RWPE1 (cell line): ENCODE data around the gene PKM.

Experiments used
- CTCF ChIA-PET: fragments of 350-600 bp; sonication (Branson Sonifier 250); formaldehyde crosslinking; extraction: SDS; loops from one replicate; lab custom pipeline; 2021; lab: Yijun Ruan, JAX
- POLR2A ChIA-PET: fragments of 400-600 bp; formaldehyde crosslinking; extraction: SDS; loops from one replicate; lab custom pipeline; 2020; ENCODE audit warnings: antibody characterized with exemption; ENCODE audit not compliant: low non-redundant PET; lab: Yijun Ruan, JAX
- DNase-seq: peaks from one replicate; pipeline ENCODE4 v3.0.0; 2012; ENCODE audit warnings: low spot score
- H3K27ac ChIP-seq: fragments of 450-650 bp; 2 replicates; pipeline ENCODE4 v1.5.1; 2017
- TF ChIP-seq, protein P1 (sequence below): fragments of 450-650 bp; conservative IDR thresholded peaks from 2 replicates; pipeline ENCODE4 v1.5.1; 2017; ENCODE audit warnings: low read depth, mild to moderate bottlenecking

The PKM gene

DNA sequence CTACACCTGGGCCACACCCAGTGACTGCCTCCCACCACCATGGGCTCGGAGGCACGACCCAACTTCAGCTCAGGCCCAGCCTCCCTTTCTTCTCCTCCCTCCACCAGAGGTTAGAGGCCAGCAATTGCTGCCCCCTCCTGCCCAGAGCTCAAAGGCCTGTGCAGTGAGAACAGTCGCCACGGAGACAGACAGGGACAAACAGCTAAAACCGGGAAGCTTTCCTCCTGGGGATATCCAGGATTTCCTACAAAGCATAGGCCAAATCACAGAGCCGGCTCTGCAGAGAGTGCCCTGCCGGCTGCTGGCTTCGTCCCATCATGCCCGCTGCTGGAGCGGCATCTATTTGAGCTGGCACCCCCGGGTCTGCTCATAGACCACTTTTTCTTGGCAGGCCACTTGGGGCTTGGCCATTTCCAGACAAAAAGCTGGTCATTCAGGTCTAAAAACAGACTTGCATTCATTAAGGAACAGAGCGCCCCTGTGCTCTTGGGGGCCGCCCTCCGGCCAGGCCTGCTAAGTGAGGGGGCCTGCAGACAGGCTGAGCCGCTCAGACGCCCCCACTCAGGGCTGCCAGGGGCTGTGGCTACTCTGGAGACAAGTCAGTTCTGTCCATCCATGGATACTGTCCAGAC lies 50.9 kb downstream of the PKM start:
- ChIA-PET CTCF (interaction anchor here (0.6 to 0.9 kb wide), 2 partner anchors 11 to 93 kb away, joined by 3 to 7 read pairs; no protein-coding TSS in a partner anchor), POLR2A (no interaction called here)
- peak overlapping the region; percentile 12; the same call in 1 of the 2 replicates for H3K27ac ChIP-seq
- TF ChIP-seq, protein P1, sequence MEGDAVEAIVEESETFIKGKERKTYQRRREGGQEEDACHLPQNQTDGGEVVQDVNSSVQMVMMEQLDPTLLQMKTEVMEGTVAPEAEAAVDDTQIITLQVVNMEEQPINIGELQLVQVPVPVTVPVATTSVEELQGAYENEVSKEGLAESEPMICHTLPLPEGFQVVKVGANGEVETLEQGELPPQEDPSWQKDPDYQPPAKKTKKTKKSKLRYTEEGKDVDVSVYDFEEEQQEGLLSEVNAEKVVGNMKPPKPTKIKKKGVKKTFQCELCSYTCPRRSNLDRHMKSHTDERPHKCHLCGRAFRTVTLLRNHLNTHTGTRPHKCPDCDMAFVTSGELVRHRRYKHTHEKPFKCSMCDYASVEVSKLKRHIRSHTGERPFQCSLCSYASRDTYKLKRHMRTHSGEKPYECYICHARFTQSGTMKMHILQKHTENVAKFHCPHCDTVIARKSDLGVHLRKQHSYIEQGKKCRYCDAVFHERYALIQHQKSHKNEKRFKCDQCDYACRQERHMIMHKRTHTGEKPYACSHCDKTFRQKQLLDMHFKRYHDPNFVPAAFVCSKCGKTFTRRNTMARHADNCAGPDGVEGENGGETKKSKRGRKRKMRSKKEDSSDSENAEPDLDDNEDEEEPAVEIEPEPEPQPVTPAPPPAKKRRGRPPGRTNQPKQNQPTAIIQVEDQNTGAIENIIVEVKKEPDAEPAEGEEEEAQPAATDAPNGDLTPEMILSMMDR, result no peak
- no peak for DNase-seq

- no peak for DNase-seq
- peak overlapping the region; percentile 12; the same call in 1 of the 2 replicates for H3K27ac ChIP-seq
- ChIA-PET CTCF (no interaction called here), POLR2A (no interaction called here)
- TF ChIP-seq, protein P1, result no peak
Measured at GRCh38 chr15:72178976-72179585, 51.9 kb downstream of the PKM start.

- CTCF ChIA-PET, result interaction anchor here (0.6 to 0.7 kb wide), 3 partner anchors 25 to 739 kb away, joined by 3 to 9 read pairs (median 3); no protein-coding TSS in a partner anchor
- TF ChIP-seq, protein P1, result no peak
- POLR2A ChIA-PET, result no interaction called here
- H3K27ac ChIP-seq, result no peak overlapping the region
- no peak for DNase-seq
Measured at GRCh38 chr15:72176743-72177142, 54.2 kb downstream of the PKM start.

- POLR2A ChIA-PET, result no interaction called here
- CTCF ChIA-PET, result interaction anchor here (0.6 kb wide), 1 partner anchor 24 kb away, joined by 3 read pairs; no protein-coding TSS in a partner anchor
Measured at GRCh38 chr15:72176159-72176558, 54.8 kb downstream of the PKM start.

GRCh38 chr15:72175186-72176044 lies 55.6 kb downstream of the PKM start:
- CTCF ChIA-PET, result interaction anchor here (0.5 to 1.5 kb wide), 3 partner anchors 10 to 875 kb away, joined by 3 to 4 read pairs (median 3); no protein-coding TSS in a partner anchor

More at GRCh38 chr15:72176159-72176558, 54.8 kb downstream of the PKM start:
- peak overlapping the region; percentile 9; the same call in 1 of the 2 replicates for H3K27ac ChIP-seq
- TF ChIP-seq, protein P1, result no peak
- no peak for DNase-seq

More at GRCh38 chr15:72175186-72176044, 55.6 kb downstream of the PKM start:
- H3K27ac ChIP-seq, result peak overlapping the region; percentile 9; the same call in 1 of the 2 replicates
- POLR2A ChIA-PET, result no interaction called here
- DNase-seq, result no peak
- TF ChIP-seq, protein P1, result no peak
